Measurements from ENCODE around the gene PCYOX1L. TPM values are rescaled to one million over a fixed set of nuclear protein-coding genes. Genes with fewer than 3 reads are reported as not detected.

PCYOX1L gene
- total RNA-seq, 1 experiment from 2014 or later, result 15.9 TPM

- ChIA-PET CTCF (interaction anchor here (1.1 kb wide), 1 partner anchor 124 kb away, joined by 3 read pairs; no protein-coding TSS in a partner anchor), RAD21 (ENCODE audit: low non-redundant PET in 1 of 2, low total read pairs in 2 of 2, uncharacterized antibody in 2 of 2, unreplicated experiment in 2 of 2) (no interaction called here), POLR2A (no interaction called here)
- no peak for DNase-seq (ENCODE audit: low read depth, low spot score)
- H4K20me1 ChIP-seq (ENCODE audit: insufficient read depth), result no peaks in the 10 kb centered on the region
- no peak for ATAC-seq
- H3K4me1 ChIP-seq (ENCODE audit: control insufficient read depth in 1 of 2, insufficient read depth in 2 of 2, low read length in 2 of 2), result no peaks in the 10 kb centered on the region
- TF ChIP-seq POLR2A (IDR thresholded peaks at IDR 0.05; ENCODE audit: borderline replicate concordance, extremely low read depth, insufficient read depth, insufficient read length) (no peak), ATF3 (IDR thresholded peaks at IDR 0.05) (no peak)
- no TSS peak for BruUV-seq (replicated peaks)
- H3K27me3 ChIP-seq (ENCODE audit: insufficient read depth, low read length), result no peaks in the 10 kb centered on the region
- no peaks in the 10 kb centered on the region for H3K9me3 ChIP-seq (ENCODE audit: control insufficient read depth in 1 of 2, insufficient read depth in 1 of 2, low read depth in 1 of 2, low read length in 2 of 2)
- H3K79me2 ChIP-seq (ENCODE audit: insufficient read depth, low read length), result no peaks in the 10 kb centered on the region
- intact Hi-C loops (cut with micrococcal nuclease), result no loop called here
- no peak overlapping the region for H3K4me2 ChIP-seq (ENCODE audit: low read length)
- no peak overlapping the region for H3K27ac ChIP-seq (ENCODE audit: low read depth, low read length)
- H3K9ac ChIP-seq (ENCODE audit: low read length), result no peak overlapping the region
- no peak overlapping the region for H2AFZ ChIP-seq (ENCODE audit: low read depth, low read length, poor library complexity, severe bottlenecking)
- no peaks in the 10 kb centered on the region for H3K36me3 ChIP-seq (ENCODE audit: control insufficient read depth in 1 of 2, insufficient read depth in 2 of 2, low read length in 2 of 2)
- no peaks in the 10 kb centered on the region for H3K9me2 ChIP-seq (ENCODE audit: insufficient read depth)
- H3K4me3 ChIP-seq (replicated peaks in 1 of 2; ENCODE audit: low read depth in 1 of 2, low read length in 2 of 2), result no peak overlapping the region
Observed at GRCh38 chr5:149310947-149311658, 46.7 kb upstream of the PCYOX1L start.

- H4K20me1 ChIP-seq (ENCODE audit: insufficient read depth), result no peaks in the 10 kb centered on the region
- peaks cover 0 to 5% of the 10 kb centered on the region in 2 experiments; a peak in 1 of 4 replicates for H3K4me1 ChIP-seq (ENCODE audit: control insufficient read depth in 1 of 2, insufficient read depth in 2 of 2, low read length in 2 of 2)
- H3K4me3 ChIP-seq (replicated peaks in 1 of 2; ENCODE audit: low read depth in 1 of 2, low read length in 2 of 2), result no peak overlapping the region
- ATAC-seq (no peak), DNase-seq (ENCODE audit: low read depth, low spot score) (no peak)
- no peaks in the 10 kb centered on the region for H3K36me3 ChIP-seq (ENCODE audit: control insufficient read depth in 1 of 2, insufficient read depth in 2 of 2, low read length in 2 of 2)
- no peaks in the 10 kb centered on the region for H3K27me3 ChIP-seq (ENCODE audit: insufficient read depth, low read length)
- H3K4me2 ChIP-seq (ENCODE audit: low read length), result no peak overlapping the region
- H3K79me2 ChIP-seq (ENCODE audit: insufficient read depth, low read length), result no peaks in the 10 kb centered on the region
- no peaks in the 10 kb centered on the region for H3K9me2 ChIP-seq (ENCODE audit: insufficient read depth)
- POLR2A ChIA-PET, result no interaction called here
- H2AFZ ChIP-seq (ENCODE audit: low read depth, low read length, poor library complexity, severe bottlenecking), result no peak overlapping the region
- TF ChIP-seq FOSL1 (IDR thresholded peaks at IDR 0.05; ENCODE audit: low read depth) (no peak), SP1 (IDR thresholded peaks at IDR 0.05; ENCODE audit: low read depth) (no peak), EZH2 (IDR thresholded peaks at IDR 0.05) (no peak), JUND (IDR thresholded peaks at IDR 0.05) (no peak), POLR2AphosphoS5 (IDR thresholded peaks at IDR 0.05; ENCODE audit: low read depth, low read length) (no peak), ATF3 (IDR thresholded peaks at IDR 0.05) (no peak), RAD21 (IDR thresholded peaks at IDR 0.05; ENCODE audit: low read depth) (no peak), EGR1 (IDR thresholded peaks at IDR 0.05; ENCODE audit: low read depth) (no peak), YY1 (IDR thresholded peaks at IDR 0.05; ENCODE audit: extremely low read depth, insufficient replicate concordance, low read depth, low read length) (no peak), EZH2phosphoT487 (IDR thresholded peaks at IDR 0.05; ENCODE audit: borderline replicate concordance) (no peak), SRF (IDR thresholded peaks at IDR 0.05; ENCODE audit: low read depth) (no peak), CTCF (IDR thresholded peaks at IDR 0.05 in 2 of 3, conservative IDR thresholded peaks at IDR 0.05 in 1 of 3; ENCODE audit: borderline replicate concordance in 1 of 3, insufficient read depth in 1 of 3, low read depth in 2 of 3, low read length in 2 of 3) (no peak)
- RAD21 ChIA-PET (ENCODE audit: low non-redundant PET in 1 of 2, low total read pairs in 2 of 2, uncharacterized antibody in 2 of 2, unreplicated experiment in 2 of 2), result no interaction called here
- H3K9ac ChIP-seq (ENCODE audit: low read length), result no peak overlapping the region
- no peaks in the 10 kb centered on the region for H3K9me3 ChIP-seq (ENCODE audit: control insufficient read depth in 1 of 2, insufficient read depth in 1 of 2, low read depth in 1 of 2, low read length in 2 of 2)
- CTCF ChIA-PET, result no interaction called here
- H3K27ac ChIP-seq (ENCODE audit: low read depth, low read length), result no peak overlapping the region
- intact Hi-C loops (cut with micrococcal nuclease), result no loop called here
- no TSS peak for BruUV-seq (replicated peaks)
Observed at GRCh38 chr5:149313151-149313841, 44.5 kb upstream of the PCYOX1L start.
